ENCODE data around the gene KIF1B. TPM values are rescaled to one million over a fixed set of nuclear protein-coding genes. Genes with fewer than 3 reads are reported as not detected.

Gene KIF1B
- total and polyA plus RNA-seq, 12 donors: 12.9 to 67.2 (median 48.9) TPM

DNA sequence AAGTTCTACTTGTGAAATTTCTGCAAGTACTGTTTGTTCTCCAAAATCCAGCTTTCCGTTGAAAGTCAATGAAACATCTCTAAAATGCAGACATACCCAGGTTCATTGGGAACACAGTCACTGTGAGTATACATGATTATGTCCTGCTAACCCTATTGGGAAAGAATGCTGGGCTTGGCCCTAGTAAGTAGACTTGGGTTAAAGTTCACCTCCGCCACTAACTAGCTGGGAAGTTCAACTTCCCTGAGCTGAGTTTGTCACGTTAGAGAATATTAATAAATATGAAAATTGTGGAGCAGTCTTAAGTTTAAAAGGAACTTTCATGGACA is 178.0 kb downstream of the KIF1B start:
- TF ChIP-seq POLR2A (IDR thresholded peaks at IDR 0.05): no peak
- TF ChIP-seq, protein P1, sequence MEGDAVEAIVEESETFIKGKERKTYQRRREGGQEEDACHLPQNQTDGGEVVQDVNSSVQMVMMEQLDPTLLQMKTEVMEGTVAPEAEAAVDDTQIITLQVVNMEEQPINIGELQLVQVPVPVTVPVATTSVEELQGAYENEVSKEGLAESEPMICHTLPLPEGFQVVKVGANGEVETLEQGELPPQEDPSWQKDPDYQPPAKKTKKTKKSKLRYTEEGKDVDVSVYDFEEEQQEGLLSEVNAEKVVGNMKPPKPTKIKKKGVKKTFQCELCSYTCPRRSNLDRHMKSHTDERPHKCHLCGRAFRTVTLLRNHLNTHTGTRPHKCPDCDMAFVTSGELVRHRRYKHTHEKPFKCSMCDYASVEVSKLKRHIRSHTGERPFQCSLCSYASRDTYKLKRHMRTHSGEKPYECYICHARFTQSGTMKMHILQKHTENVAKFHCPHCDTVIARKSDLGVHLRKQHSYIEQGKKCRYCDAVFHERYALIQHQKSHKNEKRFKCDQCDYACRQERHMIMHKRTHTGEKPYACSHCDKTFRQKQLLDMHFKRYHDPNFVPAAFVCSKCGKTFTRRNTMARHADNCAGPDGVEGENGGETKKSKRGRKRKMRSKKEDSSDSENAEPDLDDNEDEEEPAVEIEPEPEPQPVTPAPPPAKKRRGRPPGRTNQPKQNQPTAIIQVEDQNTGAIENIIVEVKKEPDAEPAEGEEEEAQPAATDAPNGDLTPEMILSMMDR (IDR thresholded peaks at IDR 0.05): no peak
- intact Hi-C loops (cut with DNase I): no loop called here
- Histone ChIP-seq H3K27me3 (no peaks in the 10 kb centered on the region), H3K36me3 (replicated peaks in 1 of 2) (no peaks in the 10 kb centered on the region), H3K9me3 (replicated peaks in 1 of 3) (no peaks in the 10 kb centered on the region), H3K27ac (peak overlapping the region in 3 of 5 donors; percentile 49 to 70 (median 63)), H3K4me1 (replicated peaks in 1 of 2) (peaks cover 3 to 6% of the 10 kb centered on the region in 2 donors), H3K4me3 (no peak overlapping the region)
- DNase-seq: no peak
- WGBS, 4 donors: 71 to 84% (median 80%) methylated on average over 3 of the region's 3 CpGs

DNA sequence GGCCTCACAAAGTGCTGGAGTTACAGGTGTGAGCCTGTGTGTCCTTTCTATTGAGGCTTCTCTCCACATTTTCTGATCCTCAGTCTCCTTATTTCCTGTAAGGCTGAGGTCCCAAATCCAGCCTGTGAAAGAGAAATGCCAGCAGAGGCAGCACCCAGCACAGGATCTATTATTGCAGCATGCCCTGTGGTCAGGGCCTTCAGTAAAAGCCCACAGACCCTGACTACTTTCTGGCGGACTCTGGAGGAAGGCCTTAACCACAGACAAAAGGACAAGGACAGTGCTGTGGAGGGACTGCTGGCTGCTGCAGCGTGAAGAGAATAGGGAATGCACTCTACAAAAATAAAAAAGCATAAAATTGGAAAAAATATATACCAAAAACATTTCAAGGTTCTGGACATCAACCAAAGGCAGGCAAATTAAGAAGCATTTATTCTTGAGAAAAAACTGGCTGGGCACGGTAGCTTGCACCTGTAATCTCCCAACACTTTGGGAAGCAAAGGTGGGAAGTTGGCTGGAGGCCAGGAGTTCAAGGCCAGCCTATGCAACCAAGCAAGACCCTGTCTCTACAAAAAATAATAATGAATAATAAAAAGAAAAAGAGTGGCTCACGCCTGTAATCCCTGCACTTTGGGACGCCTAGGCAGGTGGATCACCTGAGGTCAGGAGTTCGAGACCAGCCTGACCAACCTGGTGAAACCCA is 179.1 kb downstream of the KIF1B start:
- WGBS, 4 donors: 77 to 95% (median 83%) methylated on average over 6 of the region's 6 CpGs
- Histone ChIP-seq H3K4me3 (no peak overlapping the region), H3K9me3 (replicated peaks in 1 of 3) (no peaks in the 10 kb centered on the region), H3K27me3 (no peaks in the 10 kb centered on the region), H3K27ac (no peak overlapping the region), H3K4me1 (replicated peaks in 1 of 2) (peaks cover 3 to 6% of the 10 kb centered on the region in 2 donors), H3K36me3 (replicated peaks in 1 of 2) (no peaks in the 10 kb centered on the region)
- DNase-seq: no peak
- intact Hi-C loops (cut with DNase I): no loop called here
- TF ChIP-seq, protein P1 (IDR thresholded peaks at IDR 0.05): no peak
- no peak for TF ChIP-seq POLR2A (IDR thresholded peaks at IDR 0.05)

DNA sequence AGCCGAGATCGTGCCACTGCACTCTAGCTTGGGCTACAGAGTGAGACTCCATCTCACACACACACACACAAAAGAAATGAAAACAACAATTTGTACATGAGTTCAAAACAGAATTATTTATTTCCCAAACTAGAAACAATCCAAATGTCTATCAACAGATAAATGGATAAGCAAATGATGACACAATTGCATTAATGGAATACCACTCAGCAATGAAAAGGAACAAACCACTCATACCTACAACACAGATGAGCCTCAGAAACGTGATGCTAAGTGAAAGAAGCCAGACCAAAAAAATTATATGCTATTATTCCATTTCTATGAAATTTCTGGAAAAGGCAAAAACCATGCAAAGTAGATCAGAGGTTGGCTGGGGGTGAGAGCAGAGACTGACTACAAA is 186.5 kb downstream of the KIF1B start:
- no peak for TF ChIP-seq POLR2A (IDR thresholded peaks at IDR 0.05)
- TF ChIP-seq, protein P1 (IDR thresholded peaks at IDR 0.05): no peak
- H3K4me1 ChIP-seq (replicated peaks in 1 of 2): peaks cover 0 to 27% of the 10 kb centered on the region in 2 donors
- no peaks in the 10 kb centered on the region for H3K27me3 ChIP-seq
- peaks cover 0 to 4% of the 10 kb centered on the region in 2 donors for H3K36me3 ChIP-seq (replicated peaks in 1 of 2)
- no peak for DNase-seq
- 84 to 91% (median 87%) methylated on average over 3 of the region's 3 CpGs for WGBS, 4 donors
- H3K4me3 ChIP-seq: no peak overlapping the region
- no peaks in the 10 kb centered on the region for H3K9me3 ChIP-seq (replicated peaks in 1 of 3)
- intact Hi-C loops (cut with DNase I): no loop called here
- H3K27ac ChIP-seq: no peak overlapping the region

- WGBS, 4 donors: 0 to 3% (median 0%) methylated on average over 12 to 34 of the region's 34 CpGs
- peaks cover 0 to 16% of the 10 kb centered on the region in 2 donors for H3K36me3 ChIP-seq (replicated peaks in 1 of 2)
- intact Hi-C loops (cut with DNase I): no loop called here
These were observed 187.9 kb downstream of the KIF1B start for GRCh38 chr1:10398278-10398733.

More at GRCh38 chr1:10398278-10398733, 187.9 kb downstream of the KIF1B start:
- H3K27ac ChIP-seq: peak overlapping the region; percentile 4 to 95 (median 70)
- no peak for TF ChIP-seq POLR2A (IDR thresholded peaks at IDR 0.05)
- TF ChIP-seq, protein P1 (IDR thresholded peaks at IDR 0.05): no peak
- no peaks in the 10 kb centered on the region for H3K27me3 ChIP-seq
- H3K4me3 ChIP-seq: peak overlapping the region; percentile 5 to 86 (median 54)
- DNase-seq: no peak
- peaks cover 0 to 27% of the 10 kb centered on the region in 2 donors for H3K4me1 ChIP-seq (replicated peaks in 1 of 2)
- no peaks in the 10 kb centered on the region for H3K9me3 ChIP-seq (replicated peaks in 1 of 3)
